HG02870 (cell line): Measurements from ENCODE around the gene C5orf46.

ENCODE experiments used
- ATAC-seq: cut with Tn5 transposase; IDR thresholded peaks from one replicate; pipeline ENCODE4 v1.9.1; 2021; ENCODE audit warnings: mild to moderate bottlenecking, moderate library complexity; ENCODE audit not compliant: unreplicated experiment

The C5orf46 gene

DNA sequence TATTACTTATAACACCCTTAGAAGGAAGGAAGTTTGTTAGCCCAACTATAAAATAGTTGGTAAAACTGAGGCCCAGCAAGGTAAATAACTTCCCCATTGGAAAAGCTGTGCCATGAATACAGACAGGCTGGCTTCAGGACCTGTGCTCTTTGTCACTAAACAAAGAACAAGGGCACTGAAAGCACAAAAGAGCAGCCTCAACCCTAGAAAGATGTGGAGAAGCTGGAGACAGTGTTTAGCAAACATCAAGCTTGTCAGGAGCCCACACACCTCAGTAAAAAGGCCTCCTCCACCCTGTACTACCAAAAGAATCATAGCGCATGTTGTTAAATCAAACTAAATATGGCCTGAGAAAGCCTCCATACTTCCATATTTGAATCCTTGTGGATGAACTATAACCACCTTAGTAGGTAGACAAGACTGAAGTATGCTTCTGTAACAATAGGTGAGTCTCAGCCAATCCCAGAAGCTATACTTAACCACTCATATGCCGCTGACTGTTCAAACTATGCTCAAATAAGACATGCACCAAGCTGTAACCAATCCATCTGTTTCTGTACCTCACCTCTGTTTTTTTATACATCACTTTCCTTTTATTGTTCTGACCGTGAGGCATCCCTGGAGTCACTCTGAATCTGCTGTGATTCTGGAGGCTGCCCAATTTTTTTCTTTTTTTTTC is 46.2 kb downstream of the C5orf46 start:
- no peak for ATAC-seq

DNA sequence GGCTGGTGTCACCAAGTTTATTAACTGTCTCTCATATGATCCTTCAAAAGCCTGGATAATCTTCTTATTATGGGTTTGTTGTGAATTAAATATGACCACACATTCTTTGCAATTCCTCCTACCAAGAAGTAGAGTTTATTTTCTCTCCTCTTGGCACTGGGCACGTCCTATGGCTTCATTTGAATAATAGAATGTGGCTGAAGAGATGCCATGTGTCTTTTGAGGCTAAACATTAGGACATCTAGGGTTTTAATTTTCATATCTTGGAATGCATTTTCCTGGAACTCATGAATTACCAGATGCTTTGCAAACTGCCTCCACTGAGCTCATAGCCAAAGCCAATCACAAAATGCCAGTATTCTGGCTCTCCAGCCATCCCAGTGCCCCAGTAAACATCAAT is 47.8 kb downstream of the C5orf46 start:
- no peak for ATAC-seq

DNA sequence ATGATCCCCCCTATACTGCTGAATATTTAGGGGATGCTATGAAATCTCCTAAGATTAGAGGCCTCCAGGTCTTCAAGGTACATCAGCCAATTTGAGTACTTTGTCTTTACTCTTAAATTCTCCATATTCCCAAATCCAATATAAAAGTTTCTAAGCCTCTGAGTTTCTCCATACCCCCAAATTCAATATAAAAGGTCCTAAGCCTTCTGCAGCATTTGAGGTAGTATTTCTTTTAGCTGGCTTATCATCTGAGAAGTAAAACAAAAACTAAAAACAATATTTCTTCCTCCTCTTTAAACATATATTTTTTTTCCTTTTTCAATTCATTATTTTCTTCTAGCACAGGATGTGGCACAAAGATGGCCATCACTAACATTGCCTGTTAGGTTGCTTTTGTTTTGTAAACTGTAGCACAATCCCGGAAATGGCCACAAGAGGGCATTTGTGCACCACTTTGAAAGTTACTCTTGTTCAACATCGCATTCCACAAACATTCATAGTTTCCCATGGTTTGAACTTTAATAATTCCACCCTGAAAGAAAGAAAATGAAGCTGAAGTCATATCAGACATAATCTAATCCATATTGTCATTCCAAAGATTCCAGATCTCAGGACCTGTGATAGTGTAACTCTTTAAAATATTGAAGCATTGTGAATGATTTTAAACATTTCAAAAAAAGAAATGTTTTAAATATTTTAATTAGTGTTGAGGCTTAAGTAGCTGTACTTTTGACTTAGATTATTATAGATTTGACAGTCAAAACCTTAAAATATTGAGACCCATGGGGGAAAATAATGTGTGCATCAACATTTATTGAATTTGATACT is 48.8 kb downstream of the C5orf46 start:
- ATAC-seq: peak; percentile 87

DNA sequence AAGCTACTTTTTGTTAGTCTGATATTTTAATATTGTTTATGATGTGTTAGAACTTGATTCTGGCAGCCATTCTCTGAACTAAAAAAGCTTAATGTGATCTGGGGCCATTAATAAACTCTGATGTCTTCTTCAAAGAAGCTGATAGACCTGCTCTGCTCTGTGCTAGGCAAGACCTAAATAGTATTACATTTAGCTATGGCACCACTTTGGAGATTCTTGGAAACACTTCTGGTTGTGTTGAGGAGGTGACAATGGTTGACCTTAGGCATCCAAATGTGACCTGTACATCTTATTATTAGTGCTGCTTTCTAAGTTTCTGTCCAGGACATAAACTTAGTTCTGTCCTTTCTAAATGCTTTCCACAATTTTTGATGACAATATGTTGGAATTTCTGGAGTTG is 49.5 kb downstream of the C5orf46 start:
- no peak for ATAC-seq

DNA sequence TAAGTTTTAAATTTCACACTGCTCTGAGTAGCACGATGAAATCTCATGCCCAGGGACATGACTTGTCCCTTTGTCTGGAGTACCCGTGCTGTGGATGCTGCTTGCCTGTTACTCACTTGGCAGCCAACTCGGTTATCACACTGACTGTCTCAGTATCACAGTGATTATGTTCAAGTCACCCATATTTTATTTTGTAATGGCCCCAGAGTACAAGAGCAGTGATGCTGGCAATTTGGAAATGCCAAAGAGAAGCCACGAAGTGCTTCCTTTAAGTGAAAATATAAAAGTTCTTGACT is 50.6 kb downstream of the C5orf46 start:
- no peak for ATAC-seq

DNA sequence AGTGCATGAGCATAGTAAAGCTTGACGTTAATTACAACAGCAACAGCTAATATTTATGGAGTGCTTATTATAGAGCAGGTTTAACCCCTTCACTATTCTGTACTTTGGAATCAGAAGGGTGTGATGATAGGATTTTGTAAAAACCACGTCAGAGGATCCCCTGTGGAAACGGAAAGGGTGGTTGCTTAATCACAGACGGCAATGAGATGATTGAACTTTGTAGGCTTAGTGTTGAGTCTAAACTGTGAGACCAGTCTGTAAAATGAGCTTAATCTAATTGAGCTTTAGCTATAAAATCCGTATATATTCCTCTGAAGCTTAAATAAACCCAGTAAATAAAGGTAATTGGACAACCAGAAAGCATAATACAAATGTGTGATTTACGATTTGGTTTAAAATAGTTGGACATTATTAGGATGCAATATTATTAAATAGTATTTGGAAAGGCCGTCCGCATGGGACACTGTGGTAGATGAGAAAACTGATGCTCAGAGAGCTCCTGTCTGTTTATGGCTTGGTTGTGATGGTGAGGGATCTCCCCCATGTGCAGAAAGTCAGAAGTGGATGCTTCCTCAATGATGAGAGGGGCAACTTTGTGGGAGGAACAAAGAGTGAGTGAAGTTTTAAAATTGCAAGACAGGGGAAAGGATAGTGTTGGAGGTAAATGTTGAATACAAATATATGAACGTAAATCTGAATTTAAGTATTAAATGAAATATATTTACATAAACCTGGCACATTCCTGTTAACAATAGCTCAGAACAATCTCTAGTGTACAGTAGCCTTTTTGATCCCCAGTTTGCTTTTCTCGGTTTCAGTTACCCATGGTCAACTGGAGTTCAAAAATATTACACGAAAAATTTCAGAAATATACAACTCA is 51.2 kb downstream of the C5orf46 start:
- no peak for ATAC-seq

DNA sequence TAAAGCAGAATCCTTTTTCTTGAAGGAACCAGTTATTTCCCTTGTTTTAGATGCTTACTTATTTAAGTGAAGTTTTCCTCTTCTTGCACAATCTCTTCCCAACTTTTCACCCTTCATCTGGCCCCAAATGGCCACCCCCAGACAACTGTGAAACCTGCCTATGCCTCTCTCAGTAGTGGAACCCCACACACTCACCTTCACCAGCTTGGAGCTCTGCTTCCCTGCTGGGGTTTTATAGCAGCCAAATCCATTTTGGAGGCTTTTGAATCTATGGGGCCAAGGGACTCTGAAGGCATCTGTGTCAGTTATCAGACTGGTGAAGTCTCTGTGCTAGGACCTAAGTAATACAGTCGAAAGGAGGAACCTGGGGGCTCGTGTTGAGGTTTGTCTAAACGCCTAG is 52.0 kb downstream of the C5orf46 start:
- no peak for ATAC-seq

DNA sequence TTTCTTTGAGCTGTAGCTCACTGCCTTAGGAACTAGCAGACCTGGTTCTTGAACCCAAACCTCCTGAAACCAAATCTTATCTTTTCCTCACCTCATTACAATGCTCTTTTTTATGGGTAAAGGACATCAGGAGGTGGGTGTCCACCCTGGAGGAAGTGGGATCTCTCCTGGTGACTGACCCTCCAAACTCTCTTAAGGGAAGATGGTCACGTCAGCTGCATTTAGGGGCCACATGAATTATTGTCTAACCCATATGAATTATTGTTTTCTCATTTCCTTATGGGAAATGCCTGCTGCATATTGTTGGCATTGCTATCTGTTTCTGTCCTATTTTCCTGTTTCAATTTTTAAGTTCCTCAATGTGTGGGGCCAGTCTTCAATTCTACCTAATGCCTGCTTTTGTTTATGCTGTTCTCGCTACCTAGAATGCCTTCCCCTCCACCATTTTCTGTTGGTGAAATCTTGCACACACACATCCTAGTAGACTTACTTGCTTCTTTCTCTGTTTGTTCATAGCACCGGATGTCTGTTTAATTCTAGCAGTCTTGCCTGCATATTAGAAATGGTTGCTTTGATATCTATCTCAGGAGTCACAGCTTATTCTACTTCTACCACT is 52.9 kb downstream of the C5orf46 start:
- no peak for ATAC-seq

DNA sequence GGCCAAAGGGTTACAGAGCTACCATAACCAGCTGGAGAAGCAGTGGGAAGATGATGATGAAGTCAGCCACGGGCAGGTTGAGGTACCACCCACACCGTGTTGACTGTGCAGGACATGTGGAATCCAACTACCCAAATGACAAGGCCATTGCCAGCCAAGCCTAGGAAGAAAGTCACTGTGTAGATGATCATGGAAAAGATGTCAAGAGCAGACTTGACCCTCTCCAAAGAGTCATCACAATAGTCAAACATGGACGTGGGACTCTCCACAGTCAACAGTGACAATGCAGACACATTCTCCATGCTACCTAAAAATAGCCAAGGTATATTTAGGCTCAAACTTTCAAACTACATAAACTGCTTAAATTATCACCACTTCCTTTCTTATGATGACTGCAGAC is 54.0 kb downstream of the C5orf46 start:
- ATAC-seq: no peak

DNA sequence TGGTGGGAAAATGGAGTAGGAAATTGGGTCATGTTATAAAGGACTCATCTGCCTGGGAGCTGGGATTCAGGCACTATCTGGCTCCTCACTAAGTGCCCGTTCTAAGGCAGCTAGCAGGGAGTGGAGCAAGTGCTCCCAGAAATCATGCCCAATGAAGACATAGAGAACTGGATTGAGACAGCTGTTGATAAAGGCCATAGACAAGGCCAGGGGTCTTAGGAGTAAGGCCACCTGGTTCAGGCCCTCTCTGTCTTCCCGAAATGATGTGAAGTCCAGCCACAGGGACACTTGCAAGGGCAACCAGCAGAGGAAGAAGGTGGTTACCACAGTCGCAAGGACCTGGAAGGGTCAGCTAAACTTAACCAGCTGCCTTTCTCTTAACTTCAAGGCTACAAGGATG is 54.8 kb downstream of the C5orf46 start:
- ATAC-seq: no peak

DNA sequence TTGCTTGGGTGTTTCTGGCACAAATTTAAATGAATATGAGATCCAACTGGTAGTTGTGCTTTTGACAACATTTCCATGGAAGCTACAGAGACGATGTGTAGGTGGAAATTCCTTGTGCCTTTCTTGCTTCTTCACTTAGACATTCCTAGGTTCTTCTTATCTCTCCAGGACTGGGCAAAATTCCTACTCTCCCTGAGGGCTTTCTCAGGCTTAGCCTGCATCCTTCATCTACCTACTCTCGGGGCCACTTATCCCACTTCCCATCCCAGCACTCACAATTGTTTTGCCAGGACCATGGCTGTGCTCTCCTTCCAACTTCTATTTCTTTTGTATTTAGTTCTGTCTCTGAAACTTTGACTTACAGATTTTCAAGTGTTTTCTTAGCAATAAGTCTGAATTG is 57.1 kb downstream of the C5orf46 start:
- ATAC-seq: no peak

DNA sequence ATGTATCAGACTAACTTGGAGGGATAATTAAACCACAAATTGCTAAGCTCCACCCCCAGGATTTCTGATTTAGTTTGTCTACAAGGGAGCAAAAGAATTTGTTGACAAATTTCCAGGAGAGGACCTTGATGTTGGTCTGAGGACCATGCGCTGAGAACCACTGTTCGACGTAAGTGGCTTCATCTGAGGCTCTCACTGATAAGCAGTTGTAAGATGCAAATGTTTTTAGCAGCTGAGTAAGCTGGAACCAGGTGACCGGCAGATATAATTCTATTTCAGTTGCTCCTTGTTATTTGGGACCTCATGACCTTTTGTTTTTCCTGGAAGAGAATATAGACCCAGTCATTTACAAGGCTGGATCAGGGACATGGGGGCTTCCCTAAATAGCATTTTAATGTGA is 60.7 kb downstream of the C5orf46 start:
- no peak for ATAC-seq

DNA sequence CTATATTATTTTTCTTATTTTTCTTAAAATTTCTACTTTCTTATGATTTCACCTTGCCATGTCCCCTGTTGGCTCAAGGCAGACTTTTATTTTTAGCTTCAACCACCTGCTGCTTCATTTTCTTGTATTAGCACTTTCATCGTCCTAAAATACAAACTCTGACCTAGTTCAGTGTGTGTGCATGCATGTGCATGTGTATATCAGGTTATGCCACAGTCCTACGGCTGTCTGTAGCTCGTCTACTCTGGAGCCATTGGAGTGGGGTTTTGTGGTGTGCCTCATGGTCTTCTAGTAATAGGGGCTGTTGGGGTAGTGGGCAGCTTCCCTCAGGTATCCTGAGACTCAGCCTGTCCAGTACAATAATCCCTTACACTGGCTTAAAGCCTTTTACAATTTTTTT is 61.5 kb downstream of the C5orf46 start:
- no peak for ATAC-seq

DNA sequence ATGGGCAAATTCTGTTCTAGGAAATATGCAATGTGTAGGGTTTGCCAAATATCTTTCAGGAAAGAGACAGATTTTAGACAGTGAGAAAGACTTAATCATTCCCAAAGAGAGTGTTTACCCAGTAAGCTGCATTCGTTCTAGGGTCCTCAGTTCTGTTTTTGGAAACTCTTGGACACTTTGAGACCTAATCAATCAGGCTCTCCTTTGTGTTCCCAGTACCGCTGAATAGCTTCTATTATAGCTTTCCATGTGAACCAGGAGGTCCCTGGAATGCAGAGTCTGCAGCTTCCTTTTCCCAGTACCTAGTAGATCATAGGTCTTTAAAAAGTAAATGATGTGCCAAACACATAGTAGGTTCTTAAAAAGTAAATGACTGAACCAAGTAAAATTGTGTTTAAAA is 63.5 kb downstream of the C5orf46 start:
- ATAC-seq: no peak
